ENCODE measurements around the gene CACNB3. TPM values are rescaled to one million over a fixed set of nuclear protein-coding genes. Genes with fewer than 3 reads are reported as not detected.

The CACNB3 gene
- polyA plus RNA-seq, 1 donor from 2014 or later: 123 TPM

DNA sequence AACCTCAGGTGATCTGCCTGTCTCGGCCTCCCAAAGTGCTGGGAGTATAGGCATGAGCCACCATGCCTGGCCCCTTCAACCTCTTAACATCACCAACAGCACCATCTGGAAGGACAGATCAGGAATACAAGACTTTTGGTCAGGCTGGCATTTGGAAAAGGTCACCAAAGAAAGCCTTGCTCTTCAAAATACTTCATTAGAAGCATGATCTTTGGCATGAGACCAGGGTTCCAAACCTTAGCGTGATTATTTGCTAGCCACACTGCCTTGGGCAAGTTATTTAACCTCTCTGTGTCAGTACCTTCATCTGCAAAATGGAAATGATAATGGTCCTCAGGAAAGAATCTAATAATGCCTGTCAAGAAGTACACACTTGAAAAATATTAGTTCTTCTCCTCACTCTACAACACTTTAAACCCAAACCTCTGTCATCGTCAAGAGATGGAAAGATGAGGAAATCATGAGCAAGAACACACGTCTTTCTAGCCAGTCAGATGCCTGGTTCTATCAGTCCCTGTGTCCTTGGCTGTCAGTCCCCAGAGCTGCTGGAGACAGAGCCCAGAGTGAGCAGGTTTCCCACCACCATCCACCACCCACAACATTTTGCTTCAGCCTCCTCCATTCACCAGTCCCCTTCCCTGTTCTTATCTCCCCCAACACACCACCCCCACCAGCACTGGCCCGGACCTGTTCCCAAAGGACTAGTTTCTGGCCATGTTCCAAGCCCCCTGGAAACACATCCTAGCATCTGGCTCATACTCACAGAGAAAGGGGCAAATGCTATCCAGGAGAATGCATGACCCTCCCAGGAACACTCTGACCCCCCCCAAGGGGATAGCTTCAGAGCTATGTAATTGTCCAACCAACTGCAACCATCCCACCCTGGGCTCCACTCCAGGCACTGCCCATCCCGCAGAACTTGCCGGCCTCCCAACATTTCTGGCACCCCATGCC is 31.4 kb upstream of the CACNB3 start:
- no peaks in the 10 kb centered on the region for H3K27me3 ChIP-seq (ENCODE audit: insufficient read depth, low read depth, low read length)
- H3F3A ChIP-seq (ENCODE audit: insufficient read depth, low read length, poor library complexity, severe bottlenecking): no peaks in the 10 kb centered on the region
- H4K20me1 ChIP-seq (ENCODE audit: insufficient read depth): no peaks in the 10 kb centered on the region
- H3K79me2 ChIP-seq (replicated peaks; ENCODE audit: insufficient read depth, low read length): peaks cover 31% of the 10 kb centered on the region
- H3K4me3 ChIP-seq (ENCODE audit: low read length): peak overlapping the region; percentile 92
- TF ChIP-seq POLR2AphosphoS5 (IDR thresholded peaks at IDR 0.05): no peak
- no peaks in the 10 kb centered on the region for H3K36me3 ChIP-seq (ENCODE audit: insufficient read depth, low read length)
- H3K9me2 ChIP-seq (ENCODE audit: insufficient read depth, low read length): no peaks in the 10 kb centered on the region
- no peak overlapping the region for H3K27ac ChIP-seq (ENCODE audit: low read length)
- no peaks in the 10 kb centered on the region for H3K9me3 ChIP-seq (ENCODE audit: low read length)
- no peak overlapping the region for H2AFZ ChIP-seq (ENCODE audit: low read depth, low read length)
- peak overlapping the region; percentile 82 for H3K9ac ChIP-seq (ENCODE audit: low read length)
- H3K4me2 ChIP-seq (ENCODE audit: low read length): peak overlapping the region; percentile 91

DNA sequence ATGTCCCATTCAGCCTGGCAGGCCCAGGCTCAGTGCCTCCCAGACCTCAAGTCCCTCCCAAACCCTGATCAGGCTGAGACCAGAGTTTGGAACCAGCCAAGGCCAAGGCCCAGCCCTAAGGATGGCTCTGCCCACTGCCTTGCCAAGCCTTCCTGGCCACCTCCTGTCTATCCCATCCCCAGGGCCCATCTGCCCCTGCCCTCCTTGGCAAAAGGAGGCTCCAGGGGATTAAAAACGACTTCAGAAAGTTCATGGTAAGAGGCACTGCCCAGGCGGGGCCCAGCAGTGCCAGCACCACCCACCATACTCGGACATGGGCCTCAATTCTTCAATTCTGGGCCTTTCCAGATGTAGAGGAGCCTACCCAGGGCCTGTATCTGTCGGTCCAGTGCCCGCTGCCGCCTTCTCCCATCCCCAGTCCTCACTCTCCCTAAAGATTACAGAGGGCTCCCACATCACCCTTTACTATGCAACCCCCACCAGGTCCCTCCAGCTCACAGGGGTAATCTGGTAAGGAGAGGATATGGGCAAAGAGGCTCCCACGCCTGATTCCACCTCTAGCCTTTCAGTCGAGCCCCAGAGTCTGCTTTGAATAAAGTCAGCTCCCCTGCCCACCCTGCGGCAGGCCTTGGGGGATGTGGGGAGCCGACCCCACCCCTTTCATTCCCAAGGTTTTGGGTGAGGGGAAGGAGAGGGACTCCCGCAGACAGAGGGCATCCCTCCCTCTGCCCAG is 30.3 kb upstream of the CACNB3 start:
- Histone ChIP-seq H3K9ac (ENCODE audit: low read length) (peak overlapping the region; percentile 82), H3K4me3 (ENCODE audit: low read length) (peak overlapping the region; percentile 92), H4K20me1 (ENCODE audit: insufficient read depth) (no peaks in the 10 kb centered on the region), H3K9me3 (ENCODE audit: low read length) (no peaks in the 10 kb centered on the region), H3K9me2 (ENCODE audit: insufficient read depth, low read length) (no peaks in the 10 kb centered on the region), H3K27me3 (ENCODE audit: insufficient read depth, low read depth, low read length) (no peaks in the 10 kb centered on the region), H2AFZ (ENCODE audit: low read depth, low read length) (peak overlapping the region; percentile 51), H3F3A (ENCODE audit: insufficient read depth, low read length, poor library complexity, severe bottlenecking) (no peaks in the 10 kb centered on the region), H3K79me2 (replicated peaks; ENCODE audit: insufficient read depth, low read length) (peaks cover 31% of the 10 kb centered on the region), H3K27ac (ENCODE audit: low read length) (peak overlapping the region; percentile 12), H3K36me3 (ENCODE audit: insufficient read depth, low read length) (no peaks in the 10 kb centered on the region), H3K4me2 (ENCODE audit: low read length) (peak overlapping the region; percentile 91)
- TF ChIP-seq TAF1 (IDR thresholded peaks at IDR 0.05; ENCODE audit: low read depth) (no peak), SMC3 (conservative IDR thresholded peaks at IDR 0.05; ENCODE audit: poor library complexity) (no peak), POLR2AphosphoS5 (IDR thresholded peaks at IDR 0.05) (no peak), RAD21 (conservative IDR thresholded peaks at IDR 0.05) (no peak), EP300 (conservative IDR thresholded peaks at IDR 0.05; ENCODE audit: poor library complexity, severe bottlenecking) (no peak), EZH2 (IDR thresholded peaks at IDR 0.05; ENCODE audit: borderline replicate concordance, insufficient read depth, low read length, poor library complexity, severe bottlenecking) (no peak)
- TF ChIP-seq, protein P1, sequence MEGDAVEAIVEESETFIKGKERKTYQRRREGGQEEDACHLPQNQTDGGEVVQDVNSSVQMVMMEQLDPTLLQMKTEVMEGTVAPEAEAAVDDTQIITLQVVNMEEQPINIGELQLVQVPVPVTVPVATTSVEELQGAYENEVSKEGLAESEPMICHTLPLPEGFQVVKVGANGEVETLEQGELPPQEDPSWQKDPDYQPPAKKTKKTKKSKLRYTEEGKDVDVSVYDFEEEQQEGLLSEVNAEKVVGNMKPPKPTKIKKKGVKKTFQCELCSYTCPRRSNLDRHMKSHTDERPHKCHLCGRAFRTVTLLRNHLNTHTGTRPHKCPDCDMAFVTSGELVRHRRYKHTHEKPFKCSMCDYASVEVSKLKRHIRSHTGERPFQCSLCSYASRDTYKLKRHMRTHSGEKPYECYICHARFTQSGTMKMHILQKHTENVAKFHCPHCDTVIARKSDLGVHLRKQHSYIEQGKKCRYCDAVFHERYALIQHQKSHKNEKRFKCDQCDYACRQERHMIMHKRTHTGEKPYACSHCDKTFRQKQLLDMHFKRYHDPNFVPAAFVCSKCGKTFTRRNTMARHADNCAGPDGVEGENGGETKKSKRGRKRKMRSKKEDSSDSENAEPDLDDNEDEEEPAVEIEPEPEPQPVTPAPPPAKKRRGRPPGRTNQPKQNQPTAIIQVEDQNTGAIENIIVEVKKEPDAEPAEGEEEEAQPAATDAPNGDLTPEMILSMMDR (IDR thresholded peaks at IDR 0.05; ENCODE audit: poor library complexity, severe bottlenecking): no peak
- TF ChIP-seq, protein P2, sequence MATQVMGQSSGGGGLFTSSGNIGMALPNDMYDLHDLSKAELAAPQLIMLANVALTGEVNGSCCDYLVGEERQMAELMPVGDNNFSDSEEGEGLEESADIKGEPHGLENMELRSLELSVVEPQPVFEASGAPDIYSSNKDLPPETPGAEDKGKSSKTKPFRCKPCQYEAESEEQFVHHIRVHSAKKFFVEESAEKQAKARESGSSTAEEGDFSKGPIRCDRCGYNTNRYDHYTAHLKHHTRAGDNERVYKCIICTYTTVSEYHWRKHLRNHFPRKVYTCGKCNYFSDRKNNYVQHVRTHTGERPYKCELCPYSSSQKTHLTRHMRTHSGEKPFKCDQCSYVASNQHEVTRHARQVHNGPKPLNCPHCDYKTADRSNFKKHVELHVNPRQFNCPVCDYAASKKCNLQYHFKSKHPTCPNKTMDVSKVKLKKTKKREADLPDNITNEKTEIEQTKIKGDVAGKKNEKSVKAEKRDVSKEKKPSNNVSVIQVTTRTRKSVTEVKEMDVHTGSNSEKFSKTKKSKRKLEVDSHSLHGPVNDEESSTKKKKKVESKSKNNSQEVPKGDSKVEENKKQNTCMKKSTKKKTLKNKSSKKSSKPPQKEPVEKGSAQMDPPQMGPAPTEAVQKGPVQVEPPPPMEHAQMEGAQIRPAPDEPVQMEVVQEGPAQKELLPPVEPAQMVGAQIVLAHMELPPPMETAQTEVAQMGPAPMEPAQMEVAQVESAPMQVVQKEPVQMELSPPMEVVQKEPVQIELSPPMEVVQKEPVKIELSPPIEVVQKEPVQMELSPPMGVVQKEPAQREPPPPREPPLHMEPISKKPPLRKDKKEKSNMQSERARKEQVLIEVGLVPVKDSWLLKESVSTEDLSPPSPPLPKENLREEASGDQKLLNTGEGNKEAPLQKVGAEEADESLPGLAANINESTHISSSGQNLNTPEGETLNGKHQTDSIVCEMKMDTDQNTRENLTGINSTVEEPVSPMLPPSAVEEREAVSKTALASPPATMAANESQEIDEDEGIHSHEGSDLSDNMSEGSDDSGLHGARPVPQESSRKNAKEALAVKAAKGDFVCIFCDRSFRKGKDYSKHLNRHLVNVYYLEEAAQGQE (IDR thresholded peaks at IDR 0.05; ENCODE audit: borderline replicate concordance): no peak

All from neural cell (in vitro differentiated cells).